ENCODE measurements around the gene ZG16B. TPM values are rescaled to one million over a fixed set of nuclear protein-coding genes. Genes with fewer than 3 reads are reported as not detected.
A peak's percentile ranks its signal among the peaks of the same experiment; 100 is the strongest.

Gene ZG16B
- total and polyA plus RNA-seq, 2 donors (not counting 1 experiment from before 2014, with no cell fraction given): not detected

GRCh38 chr16:2843526-2843925 is 13.4 kb downstream of the ZG16B start:
- Mint-ChIP-seq H3K27me3 (peaks cover 18% of the 10 kb centered on the region), H3K4me1 (peaks cover 8% of the 10 kb centered on the region), H3K9me3 (ENCODE audit: insufficient read depth) (peaks cover 2% of the 10 kb centered on the region), H3K27ac (no peak overlapping the region), H3K4me3 (no peak overlapping the region)
- ChIA-PET POLR2A (no interaction called here), CTCF (no interaction called here)
- H2AFZ ChIP-seq (ENCODE audit: insufficient read depth, low read depth, low read length, poor library complexity, severe bottlenecking): peak overlapping the region; percentile 33
- no peak overlapping the region for H3K4me3 ChIP-seq (ENCODE audit: control extremely low read depth in 1 of 5, extremely low read depth in 1 of 5, insufficient read depth in 1 of 5, low read depth in 2 of 5, low read length in 4 of 5)
- H3K79me2 ChIP-seq (ENCODE audit: control insufficient read depth, insufficient read depth, low read length): no peaks in the 10 kb centered on the region
- peaks cover 15 to 29% of the 10 kb centered on the region in 2 donors for H3K4me1 ChIP-seq (ENCODE audit: control insufficient read depth in 2 of 2, insufficient read depth in 2 of 2, low read length in 2 of 2)
- peaks cover 0 to 18% (median 0%) of the 10 kb centered on the region in 3 donors for H3K9me3 ChIP-seq (ENCODE audit: control extremely low read depth in 1 of 3, control insufficient read depth in 2 of 3, insufficient read depth in 1 of 3, low read length in 2 of 3)
- peaks cover 0 to under 1% (median 0%) of the 10 kb centered on the region in 4 experiments for H3K27me3 ChIP-seq (replicated peaks in 1 of 4; ENCODE audit: control extremely low read depth in 1 of 4, control insufficient read depth in 3 of 4, insufficient read depth in 4 of 4, low read length in 3 of 4)
- no peak for DNase-seq
- intact Hi-C loops (cut with micrococcal nuclease): no loop called here
- ATAC-seq (ENCODE audit: low read depth): no peak
- TF ChIP-seq, protein P1, sequence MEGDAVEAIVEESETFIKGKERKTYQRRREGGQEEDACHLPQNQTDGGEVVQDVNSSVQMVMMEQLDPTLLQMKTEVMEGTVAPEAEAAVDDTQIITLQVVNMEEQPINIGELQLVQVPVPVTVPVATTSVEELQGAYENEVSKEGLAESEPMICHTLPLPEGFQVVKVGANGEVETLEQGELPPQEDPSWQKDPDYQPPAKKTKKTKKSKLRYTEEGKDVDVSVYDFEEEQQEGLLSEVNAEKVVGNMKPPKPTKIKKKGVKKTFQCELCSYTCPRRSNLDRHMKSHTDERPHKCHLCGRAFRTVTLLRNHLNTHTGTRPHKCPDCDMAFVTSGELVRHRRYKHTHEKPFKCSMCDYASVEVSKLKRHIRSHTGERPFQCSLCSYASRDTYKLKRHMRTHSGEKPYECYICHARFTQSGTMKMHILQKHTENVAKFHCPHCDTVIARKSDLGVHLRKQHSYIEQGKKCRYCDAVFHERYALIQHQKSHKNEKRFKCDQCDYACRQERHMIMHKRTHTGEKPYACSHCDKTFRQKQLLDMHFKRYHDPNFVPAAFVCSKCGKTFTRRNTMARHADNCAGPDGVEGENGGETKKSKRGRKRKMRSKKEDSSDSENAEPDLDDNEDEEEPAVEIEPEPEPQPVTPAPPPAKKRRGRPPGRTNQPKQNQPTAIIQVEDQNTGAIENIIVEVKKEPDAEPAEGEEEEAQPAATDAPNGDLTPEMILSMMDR (IDR thresholded peaks at IDR 0.05): no peak
- no peak for TF ChIP-seq EZH2 (IDR thresholded peaks at IDR 0.05; ENCODE audit: borderline replicate concordance, insufficient read depth, low read depth, low read length, poor library complexity, severe bottlenecking)
- no peak overlapping the region for H3K27ac ChIP-seq (ENCODE audit: low read length in 2 of 2)
- 95% methylated on average over 7 of the region's 8 CpGs for WGBS (ENCODE audit: insufficient coverage)
- no peak overlapping the region for H3K4me2 ChIP-seq (replicated peaks; ENCODE audit: low read depth, low read length, poor library complexity, severe bottlenecking)
- H3K9ac ChIP-seq (ENCODE audit: low read length): no peak overlapping the region
- H4K20me1 ChIP-seq (ENCODE audit: control insufficient read depth, insufficient read depth, low read length, poor library complexity, severe bottlenecking): no peaks in the 10 kb centered on the region
- H3K36me3 ChIP-seq (replicated peaks in 1 of 2; ENCODE audit: control extremely low read depth in 1 of 2, control insufficient read depth in 1 of 2, extremely low read depth in 1 of 2, insufficient read depth in 2 of 2, low read length in 1 of 2): no peaks in the 10 kb centered on the region

DNA sequence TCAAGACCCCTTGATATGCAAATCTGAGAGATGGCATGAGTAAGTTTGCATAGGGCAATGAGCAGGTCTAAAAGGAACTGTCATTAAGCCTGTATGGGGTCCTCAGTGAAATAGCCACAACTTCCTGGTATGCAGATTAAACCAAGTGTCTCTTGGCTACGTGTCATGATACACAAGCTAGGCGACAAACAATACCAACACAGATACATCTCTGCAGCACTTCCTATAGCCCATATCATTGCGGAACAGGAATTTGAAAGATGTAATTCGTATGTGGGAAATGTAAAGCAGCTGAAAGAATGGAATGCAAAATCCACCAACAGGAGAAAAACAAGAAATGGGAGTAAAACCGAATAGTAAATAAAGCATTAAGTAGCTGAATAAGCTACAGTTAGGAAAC is 15.0 kb downstream of the ZG16B start:
- Mint-ChIP-seq H3K4me1 (peaks cover 8% of the 10 kb centered on the region), H3K4me3 (no peak overlapping the region), H3K27ac (no peak overlapping the region), H3K9me3 (ENCODE audit: insufficient read depth) (peaks cover 2% of the 10 kb centered on the region), H3K27me3 (peaks cover 26% of the 10 kb centered on the region)
- intact Hi-C loops (cut with micrococcal nuclease): no loop called here
- Histone ChIP-seq H3K4me2 (replicated peaks; ENCODE audit: low read depth, low read length, poor library complexity, severe bottlenecking) (no peak overlapping the region), H3K4me3 (ENCODE audit: control extremely low read depth in 1 of 5, extremely low read depth in 1 of 5, insufficient read depth in 1 of 5, low read depth in 2 of 5, low read length in 4 of 5) (no peak overlapping the region), H3K4me1 (ENCODE audit: control insufficient read depth in 2 of 2, insufficient read depth in 2 of 2, low read length in 2 of 2) (peaks cover 15 to 26% of the 10 kb centered on the region in 2 donors), H3K27me3 (replicated peaks in 1 of 4; ENCODE audit: control extremely low read depth in 1 of 4, control insufficient read depth in 3 of 4, insufficient read depth in 4 of 4, low read length in 3 of 4) (peaks cover 0 to 5% (median 2%) of the 10 kb centered on the region in 4 experiments), H4K20me1 (ENCODE audit: control insufficient read depth, insufficient read depth, low read length, poor library complexity, severe bottlenecking) (no peaks in the 10 kb centered on the region), H2AFZ (ENCODE audit: insufficient read depth, low read depth, low read length, poor library complexity, severe bottlenecking) (no peak overlapping the region), H3K9me3 (ENCODE audit: control extremely low read depth in 1 of 3, control insufficient read depth in 2 of 3, insufficient read depth in 1 of 3, low read length in 2 of 3) (peaks cover 0 to 18% (median 0%) of the 10 kb centered on the region in 3 donors), H3K9ac (ENCODE audit: low read length) (no peak overlapping the region), H3K79me2 (ENCODE audit: control insufficient read depth, insufficient read depth, low read length) (no peaks in the 10 kb centered on the region), H3K36me3 (replicated peaks in 1 of 2; ENCODE audit: control extremely low read depth in 1 of 2, control insufficient read depth in 1 of 2, extremely low read depth in 1 of 2, insufficient read depth in 2 of 2, low read length in 1 of 2) (no peaks in the 10 kb centered on the region), H3K27ac (ENCODE audit: low read length in 2 of 2) (no peak overlapping the region)
- ChIA-PET POLR2A (no interaction called here), CTCF (no interaction called here)
- ATAC-seq (ENCODE audit: low read depth) (no peak), DNase-seq (no peak)
- no CpG with 5 or more reads among the region's 5 CpGs for WGBS (ENCODE audit: insufficient coverage)
- TF ChIP-seq, protein P1 (IDR thresholded peaks at IDR 0.05): no peak
- TF ChIP-seq EZH2 (IDR thresholded peaks at IDR 0.05; ENCODE audit: borderline replicate concordance, insufficient read depth, low read depth, low read length, poor library complexity, severe bottlenecking): no peak
